K562 (cell line): Measurements from ENCODE around the gene PI16. TPM values are rescaled to one million over a fixed set of nuclear protein-coding genes. Genes with fewer than 3 reads are reported as not detected.

ENCODE experiments used
- ATAC-seq: fragments of 200-7000 bp; cut with Tn5 transposase; 3 replicates; pipeline ENCODE4 v1.9.1; 2020; ENCODE audit warnings: moderate library complexity
- BruUV-seq: library from RNA; stranded (reverse); fragments of 400-500 nt; replicated peaks from 2 replicates; lab custom pipeline; 2021; lab: Mats Ljungman, UMichigan
- CTCF ChIA-PET: fragments of 300-600 bp; formaldehyde crosslinking; extraction: SDS; loops from one replicate; lab custom pipeline; 2021; ENCODE audit warnings: low intra/inter-chr PET ratio; lab: Yijun Ruan, JAX
- POLR2A ChIA-PET: fragments of 300-600, 350-650 bp; sonication (Branson Sonifier 250); formaldehyde crosslinking; extraction: SDS; loops from one replicate; lab custom pipeline; 2021; ENCODE audit warnings: antibody characterized with exemption, inconsistent platforms; lab: Yijun Ruan, JAX
- DNase-seq, 4 experiments: peaks; one replicate each; pipeline versions ENCODE4 v3.0.0 to v3.0.0-alpha.2; 2011 to 2018; ENCODE audit warnings: low spot score in 3 of 4, mixed read lengths in 3 of 4; ENCODE audit errors: extremely low read depth in 1 of 4
- FAIRE-seq: peaks from 2 replicates; lab custom pipeline; 2011; peaks lifted over from hg19 to GRCh38; lab: Jason Lieb, UNC
- H2AFZ ChIP-seq: 2 replicates; pipeline ENCODE4 v1.6.0; 2011; ENCODE audit warnings: low read depth, low read length, control low read depth, inconsistent platforms
- H3K27ac ChIP-seq: fragments of 200-600 bp; 3 replicates; pipeline ENCODE4 v1.8.0; 2011; ENCODE audit warnings: low read depth, mild to moderate bottlenecking, control low read depth, inconsistent platforms, low read length, moderate library complexity, mixed read lengths; ENCODE audit errors: extremely low read depth
- H3K27me3 ChIP-seq, 2 experiments: fragments of 300-600 bp in 1 of 2; 2 replicates in 1 of 2; 3 replicates in 1 of 2; pipeline versions ENCODE4 v1.6.0 to v1.8.0; 2011; ENCODE audit warnings: inconsistent platforms in 2 of 2, low read length in 2 of 2, mild to moderate bottlenecking in 1 of 2, mixed read lengths in 1 of 2, moderate library complexity in 1 of 2; ENCODE audit not compliant: control insufficient read depth in 2 of 2, insufficient read depth in 2 of 2
- H3K36me3 ChIP-seq: fragments of 300-600 bp; 3 replicates; pipeline ENCODE4 v1.8.0; 2011; ENCODE audit warnings: mild to moderate bottlenecking, low read length, inconsistent platforms; ENCODE audit not compliant: control insufficient read depth, insufficient read depth
- H3K4me1 ChIP-seq, 2 experiments: fragments of 200-600 bp in 1 of 2; replicated peaks in 1 of 2; 2 replicates in 1 of 2; 3 replicates in 1 of 2; pipeline versions ENCODE4 v1.5.1 to v1.8.0; 2011; ENCODE audit warnings: inconsistent platforms in 2 of 2, low read length in 2 of 2, mild to moderate bottlenecking in 1 of 2, mixed read lengths in 1 of 2, moderate library complexity in 1 of 2; ENCODE audit not compliant: control insufficient read depth in 2 of 2, insufficient read depth in 2 of 2
- H3K4me2 ChIP-seq: 2 replicates; pipeline ENCODE4 v1.6.1; 2011; ENCODE audit warnings: low read length, control low read depth, inconsistent platforms, mixed read lengths; ENCODE audit not compliant: insufficient read depth
- H3K4me3 ChIP-seq: fragments of 200-600 bp; sonication (generic), shearing (Covaris generic); 2 replicates; pipeline ENCODE4 v1.5.1; 2016; ENCODE audit warnings: control low read depth, inconsistent platforms
- H3K79me2 ChIP-seq: fragments of 200-600 bp; 3 replicates; pipeline ENCODE4 v1.8.0; 2011; ENCODE audit warnings: low read length, inconsistent platforms; ENCODE audit not compliant: control insufficient read depth, insufficient read depth
- H3K9ac ChIP-seq, 2 experiments: 2 replicates each; pipeline versions ENCODE4 v1.6.0 to v1.6.1; 2011; ENCODE audit warnings: low read depth in 2 of 2, low read length in 2 of 2, control low read depth in 1 of 2, inconsistent platforms in 1 of 2, mild to moderate bottlenecking in 1 of 2, mixed read lengths in 1 of 2; ENCODE audit not compliant: insufficient read depth in 1 of 2
- H3K9me1 ChIP-seq: one replicate; pipeline ENCODE4 v1.6.0; 2011; ENCODE audit warnings: inconsistent platforms, mild to moderate bottlenecking, low read length, moderate library complexity; ENCODE audit not compliant: control insufficient read depth, insufficient read depth
- H3K9me3 ChIP-seq: replicated peaks from 2 replicates; pipeline ENCODE4 v1.5.1; 2011; ENCODE audit warnings: low read depth, low read length, inconsistent platforms; ENCODE audit not compliant: control insufficient read depth, insufficient read depth
- H4K20me1 ChIP-seq: replicated peaks from 2 replicates; pipeline ENCODE4 v1.6.1; 2011; ENCODE audit warnings: low read length, inconsistent platforms, mixed read lengths; ENCODE audit not compliant: control insufficient read depth, insufficient read depth
- ATF2 ChIP-seq: sonication (generic); formaldehyde crosslinking; IDR thresholded peaks from 2 replicates; pipeline ENCODE4 v1.8.1; 2022; ENCODE audit warnings: missing genetic modification reagents
- CHD4 ChIP-seq: fragments of 200-600 bp; sonication (generic); IDR thresholded peaks from 3 replicates; pipeline ENCODE4 v1.6.1; 2012; ENCODE audit warnings: low read depth, mild to moderate bottlenecking, mixed read lengths, low read length, inconsistent platforms; ENCODE audit not compliant: insufficient read depth, insufficient replicate concordance, poor library complexity, severe bottlenecking
- EGR1 ChIP-seq: fragments of 450-650 bp; conservative IDR thresholded peaks from 2 replicates; pipeline ENCODE4 v1.6.1; 2017; ENCODE audit warnings: mild to moderate bottlenecking
- HDAC2 ChIP-seq: fragments of 450-650 bp; IDR thresholded peaks from 2 replicates; pipeline ENCODE4 v1.6.1; 2016; ENCODE audit warnings: mild to moderate bottlenecking
- KDM1A ChIP-seq, 2 experiments: fragments of 450-650 bp; IDR thresholded peaks; 2 replicates each; pipeline ENCODE4 v1.6.1; 2016; ENCODE audit warnings: mild to moderate bottlenecking in 2 of 2
- KDM4B ChIP-seq, 2 experiments: fragments of 450-650 bp in 1 of 2; sonication (generic) in 1 of 2; IDR thresholded peaks; 2 replicates each; pipeline ENCODE4 v1.6.1; 2016 to 2017; ENCODE audit warnings: borderline replicate concordance in 2 of 2, antibody characterized with exemption in 1 of 2, low read depth in 1 of 2, mild to moderate bottlenecking in 1 of 2
- MYBL2 ChIP-seq, 2 experiments: fragments of 450-650 bp in 1 of 2; sonication (generic) in 1 of 2; formaldehyde crosslinking in 1 of 2; IDR thresholded peaks; 2 replicates each; pipeline versions ENCODE4 v1.6.1 to v1.8.1; 2017 to 2022; ENCODE audit warnings: borderline replicate concordance in 1 of 2, inconsistent platforms in 1 of 2, low read depth in 1 of 2, mild to moderate bottlenecking in 1 of 2, missing genetic modification reagents in 1 of 2, moderate library complexity in 1 of 2
- PCBP1 ChIP-seq: fragments of 200-400 bp; formaldehyde crosslinking; IDR thresholded peaks from 2 replicates; pipeline ENCODE4 v1.6.1; 2018; ENCODE audit warnings: mild to moderate bottlenecking, low read depth, low read length; ENCODE audit not compliant: poor library complexity, severe bottlenecking
- PHB ChIP-seq: fragments of 250-450 bp; sonication (Bioruptor Pico); IDR thresholded peaks from 2 replicates; pipeline ENCODE4 v1.5.0; 2021
- PHF21A ChIP-seq: fragments of 450-650 bp; IDR thresholded peaks from 2 replicates; pipeline ENCODE4 v1.6.1; 2017; ENCODE audit warnings: low read depth, borderline replicate concordance
- PTBP1 ChIP-seq: fragments of 200-400 bp; formaldehyde crosslinking; IDR thresholded peaks from 2 replicates; pipeline ENCODE4 v1.6.1; 2017; ENCODE audit warnings: low read depth, low read length
- ZKSCAN1 ChIP-seq: fragments of 150-350 bp; IDR thresholded peaks from 2 replicates; pipeline ENCODE4 v1.6.1; 2016; ENCODE audit warnings: low read depth, low read length
- WGBS: fragments of 100-300 bp; shearing (Covaris generic); methylation state at CpG from one replicate; pipeline ENCODE4 v1.1.6; 2016; ENCODE audit warnings: low coverage, mixed read lengths; ENCODE audit not compliant: insufficient coverage; ENCODE audit errors: missing lambda C conversion rate; 5-methylcytosine and 5-hydroxymethylcytosine counted together
- in situ Hi-C: fragments of 300-500 bp; cut with MboI; formaldehyde crosslinking; loops from 4 replicates; pipeline ENCODE4 v1.15.0; 2018; ENCODE audit warnings: inconsistent platforms, mixed read lengths
- intact Hi-C: fragments of 100-400 bp; cut with micrococcal nuclease; formaldehyde crosslinking; loops from 2 replicates; pipeline ENCODE4 v1.14.2; 2022
- polyA plus RNA-seq, 8 experiments: library from polyadenylated mRNA; depleted of rRNA in 4 of 8; stranded (reverse) in 5 of 8; unstranded in 3 of 8; fragments of >200 nt; fragmentation: Nextera tagmentation in 2 of 8; fragmentation: Illumina TruSeq in 1 of 8; extraction: Ambion mirVana in 2 of 8; extraction: Trizol in 1 of 8; gene quantifications; 2 replicates each; pipeline versions ENCODE4 v1.2.1 to v1.2.3, GENCODE V29; 2011 to 2014; ENCODE audit warnings: inconsistent platforms in 1 of 8, missing spikeins in 1 of 8
- total RNA-seq, 7 experiments: library from RNA; depleted of rRNA in 6 of 7; stranded (reverse); fragments of >200 nt in 6 of 7; fragmentation: Illumina TruSeq in 2 of 7; extraction: Trizol in 2 of 7; gene quantifications; 2 replicates each; pipeline versions ENCODE4 v1.2.1 to v1.2.3, GENCODE V29; 2011 to 2021; ENCODE audit warnings: low replicate concordance in 1 of 7

PI16 gene
- total and polyA plus RNA-seq, 9 of the 15 experiments (the other 6 are each of a cell fraction or from before 2014, with no cell fraction given) = 0.06 to 0.18 TPM; not detected in 7

- TF ChIP-seq KDM4B (IDR thresholded peaks at IDR 0.05; ENCODE audit: borderline replicate concordance in 2 of 2, low read depth in 1 of 2) = 0 out of 4 replicates have a peak, but pooled peaks of 1 of the 2 experiments have one; percentile 36
- TF ChIP-seq HDAC2 = 0 out of 2 replicates have a peak, but pooled peaks have one; percentile 30
- 0 out of 2 replicates have a peak, but pooled peaks have one; percentile 36 for TF ChIP-seq PTBP1
- peak; percentile 72 for TF ChIP-seq CHD4
- peak; percentile 44 to 68; a peak in 3 of 4 replicates for TF ChIP-seq KDM1A (IDR thresholded peaks at IDR 0.05)
- no peak for TF ChIP-seq PHB (CRISPR knock-in tag)
- TF ChIP-seq MYBL2 (IDR thresholded peaks at IDR 0.05; ENCODE audit: low read depth) = no peak
- TF ChIP-seq MYBL2 (CRISPR knock-in tag; IDR thresholded peaks at IDR 0.05; ENCODE audit: borderline replicate concordance) = no peak
These were observed 1.9 kb downstream of the PI16 start (continued) for GRCh38 chr6:36956446-36956820.

- H3K4me1 ChIP-seq = peaks cover 29 to 48% of the 10 kb centered on the region in 2 experiments; a peak in 4 of 5 replicates
- FAIRE-seq = no peak
- CTCF ChIA-PET = no interaction called here
These were observed 3.3 kb downstream of the PI16 start for GRCh38 chr6:36957773-36958271.

More at GRCh38 chr6:36957773-36958271, 3.3 kb downstream of the PI16 start:
- Histone ChIP-seq H3K9me3 (no peaks in the 10 kb centered on the region), H4K20me1 (peaks cover 42% of the 10 kb centered on the region), H2AFZ (no peak overlapping the region), H3K9me1 (no peaks in the 10 kb centered on the region), H3K4me2 (no peak overlapping the region), H3K4me3 (no peak overlapping the region), H3K9ac (0 out of 4 replicates have a peak overlapping the region, but pooled peaks of 1 of the 2 experiments have one; percentile 38), H3K79me2 (no peaks in the 10 kb centered on the region), H3K27ac (no peak overlapping the region), H3K27me3 (peaks cover 13 to 45% of the 10 kb centered on the region in 2 experiments; a peak in 4 of 5 replicates), H3K36me3 (no peaks in the 10 kb centered on the region)
- DNase-seq (no peak), ATAC-seq (no peak)
- TF ChIP-seq ATF2 (CRISPR knock-in tag) = no peak
- TF ChIP-seq HDAC2 = no peak
- TF ChIP-seq PHF21A = no peak
- TF ChIP-seq EGR1 = 0 out of 2 replicates have a peak, but pooled peaks have one; percentile 13
- no peak for TF ChIP-seq PCBP1
- peak; percentile 92 for TF ChIP-seq ZKSCAN1
- in situ Hi-C loops = no loop called here
- no TSS peak for BruUV-seq
- POLR2A ChIA-PET = interaction anchor here (0.6 to 1.3 kb wide), 2 partner anchors 11 to 212 kb away, joined by 3 read pairs; no protein-coding TSS in a partner anchor
- 41% methylated on average over 9 of the region's 9 CpGs for WGBS
- intact Hi-C loops = no loop called here
